GM12873 (cell line): ENCODE data around the gene YWHAQ.

Experiments used
- CTCF ChIP-seq: IDR thresholded peaks from 2 replicates; pipeline ENCODE4 v1.5.1; 2012; ENCODE audit warnings: low read depth, mild to moderate bottlenecking, moderate library complexity, low read length, control low read depth; ENCODE audit not compliant: insufficient read depth; ENCODE audit errors: missing control alignments

YWHAQ gene

GRCh38 chr2:9630736-9631552 is at the start of gene YWHAQ:
Gene YWHAQ (minus strand): TSS chr2:9630997. CDS start chr2:9630452, 545 bp downstream.
- no peak for TF ChIP-seq CTCF

GRCh38 chr2:9680082-9680481 is 49.3 kb upstream of the YWHAQ start:
- TF ChIP-seq CTCF: no peak

GRCh38 chr2:9679218-9679617 is 48.4 kb upstream of the YWHAQ start:
- TF ChIP-seq CTCF: no peak

GRCh38 chr2:9678544-9678943 is 47.7 kb upstream of the YWHAQ start:
- TF ChIP-seq CTCF: no peak

- TF ChIP-seq CTCF: no peak
Measured at GRCh38 chr2:9675415-9676351, 44.9 kb upstream of the YWHAQ start.

GRCh38 chr2:9674891-9675414 is 44.2 kb upstream of the YWHAQ start:
- no peak for TF ChIP-seq CTCF
